GM18520 (cell line): ENCODE data around the gene VSTM2L.

Experiments used
- ATAC-seq: cut with Tn5 transposase; IDR thresholded peaks from one replicate; pipeline ENCODE4 v1.9.1; 2021; ENCODE audit not compliant: unreplicated experiment

Gene VSTM2L

GRCh38 chr20:37936041-37936440, 33.1 kb downstream of the VSTM2L start:
- no peak for ATAC-seq

DNA sequence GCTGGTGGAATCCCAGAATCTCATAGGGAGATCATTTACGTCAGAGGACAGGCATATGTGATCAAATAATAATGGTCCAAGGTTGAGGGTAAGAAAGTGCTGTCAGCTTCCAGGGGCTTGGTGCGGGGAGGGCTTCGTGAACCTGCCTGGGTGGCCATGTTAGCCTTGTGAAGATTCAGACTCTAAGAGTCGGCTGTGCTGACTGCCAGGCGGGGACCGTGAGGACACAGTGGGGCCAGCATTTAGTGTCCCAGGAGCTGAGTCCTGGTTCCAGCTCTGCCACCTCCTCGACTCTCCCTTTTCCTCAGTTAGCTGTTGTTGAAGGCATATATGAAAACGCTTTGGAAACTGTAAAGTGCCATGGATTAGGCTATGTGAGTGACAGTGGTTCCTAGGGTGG, 33.5 kb downstream of the VSTM2L start:
- ATAC-seq, result no peak

- no peak for ATAC-seq
Observed at GRCh38 chr20:37937686-37938085, 34.8 kb downstream of the VSTM2L start.

- no peak for ATAC-seq
Observed at GRCh38 chr20:37938181-37938750, 35.3 kb downstream of the VSTM2L start.

GRCh38 chr20:37938954-37939353, 36.0 kb downstream of the VSTM2L start:
- no peak for ATAC-seq

DNA sequence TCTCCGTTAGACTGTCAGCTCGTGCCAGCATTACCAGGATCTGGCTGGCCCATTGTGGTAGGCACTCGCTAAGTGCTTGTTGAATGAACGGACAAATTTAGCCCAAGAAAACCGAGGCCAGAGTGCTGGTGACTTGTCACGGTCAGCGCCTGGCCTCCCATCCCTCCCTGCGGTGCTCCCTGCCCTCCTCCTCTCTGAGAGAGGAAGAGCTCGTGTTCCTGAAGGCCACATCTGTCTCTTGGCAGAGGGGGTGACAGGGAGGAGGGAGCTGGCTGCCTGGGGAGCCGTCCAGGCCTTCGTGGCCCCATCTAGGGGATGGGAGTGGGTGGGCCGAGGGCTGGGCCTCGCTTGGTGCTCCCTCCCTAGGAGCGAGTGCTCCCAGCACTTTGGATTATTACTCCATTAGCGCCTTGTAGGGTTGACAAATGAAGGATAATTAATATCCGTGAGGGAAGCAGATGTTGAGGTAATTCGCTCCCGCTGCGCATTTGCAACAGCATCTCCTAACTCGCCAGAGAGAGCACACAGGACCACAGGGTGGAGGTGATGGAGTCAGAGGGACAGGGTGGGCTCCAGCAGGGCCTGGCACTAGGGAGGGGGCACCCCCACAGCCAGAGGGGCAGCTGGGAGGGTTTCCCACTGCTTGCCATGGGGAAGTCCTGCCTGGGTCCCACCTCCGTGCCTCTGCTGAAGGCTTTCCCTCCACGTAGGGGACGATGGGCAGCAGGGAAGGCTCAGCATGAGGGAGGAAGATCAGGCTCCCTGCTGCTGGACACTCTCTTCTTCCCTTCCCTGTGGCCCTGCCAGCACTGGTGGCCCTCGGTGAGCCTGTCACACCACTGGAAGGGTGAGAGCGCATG, 37.0 kb downstream of the VSTM2L start:
- ATAC-seq, result no peak

GRCh38 chr20:37940858-37941257, 37.9 kb downstream of the VSTM2L start:
- no peak for ATAC-seq

DNA sequence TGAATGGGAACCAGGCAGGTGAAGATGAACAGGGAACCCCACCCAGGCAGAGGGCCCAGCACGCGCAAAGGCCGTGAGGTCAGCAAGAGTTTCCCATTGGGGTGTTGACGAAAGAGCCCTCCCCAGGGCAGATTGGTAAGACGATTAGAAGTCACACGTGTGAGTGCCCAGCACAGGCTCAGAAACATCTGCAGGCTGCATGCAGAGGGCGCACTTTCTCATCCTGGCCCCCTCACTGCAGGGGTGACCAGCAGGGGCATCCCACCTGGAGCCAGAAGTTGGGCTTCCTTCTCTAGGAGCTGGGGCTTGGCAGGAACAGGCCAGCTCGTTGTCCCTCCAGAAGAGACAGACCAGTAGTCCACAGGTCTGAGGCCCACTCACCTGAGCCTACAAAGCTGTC, 38.4 kb downstream of the VSTM2L start:
- ATAC-seq, result no peak

DNA sequence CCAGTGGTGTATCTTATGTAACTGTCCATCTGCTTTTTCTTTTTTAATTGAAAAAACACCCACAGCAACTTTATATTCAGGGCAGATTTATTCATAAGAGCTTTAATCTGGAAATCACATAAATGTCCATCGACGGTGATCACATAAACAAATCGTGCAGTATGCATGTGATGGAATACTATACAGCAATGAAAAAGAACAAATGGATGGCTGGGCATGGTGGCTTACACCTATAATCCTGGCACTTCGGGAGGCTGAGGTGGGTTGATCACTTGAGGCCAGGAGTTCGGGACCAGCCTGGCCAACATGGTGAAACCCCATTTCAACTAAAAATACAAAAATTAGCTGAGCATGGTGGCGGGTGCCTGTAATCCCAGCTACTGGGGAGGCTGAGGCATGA, 39.1 kb downstream of the VSTM2L start:
- no peak for ATAC-seq

DNA sequence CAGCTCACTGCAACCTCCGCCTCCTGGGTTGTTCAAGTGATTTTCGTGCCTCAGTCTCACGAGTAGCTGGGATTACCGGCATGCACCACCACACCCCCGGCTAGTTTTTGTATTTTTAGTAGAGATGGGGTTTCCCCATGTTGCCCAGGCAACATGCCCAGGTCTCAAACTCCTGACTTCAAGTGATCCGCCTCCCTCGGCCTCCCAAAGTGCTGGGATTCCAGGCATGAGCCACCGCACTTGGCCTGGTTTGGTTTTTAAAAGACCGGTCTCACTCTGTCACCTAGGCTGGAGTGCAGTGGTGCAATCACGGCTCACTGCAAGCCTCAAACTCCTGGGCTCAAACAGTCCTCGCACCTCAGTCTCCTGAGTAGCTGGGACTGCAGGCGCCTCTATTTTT, 40.1 kb downstream of the VSTM2L start:
- no peak for ATAC-seq

GRCh38 chr20:37943501-37944455, 40.9 kb downstream of the VSTM2L start:
- no peak for ATAC-seq

- ATAC-seq, result no peak
Observed at GRCh38 chr20:37944456-37944981, 41.6 kb downstream of the VSTM2L start.

DNA sequence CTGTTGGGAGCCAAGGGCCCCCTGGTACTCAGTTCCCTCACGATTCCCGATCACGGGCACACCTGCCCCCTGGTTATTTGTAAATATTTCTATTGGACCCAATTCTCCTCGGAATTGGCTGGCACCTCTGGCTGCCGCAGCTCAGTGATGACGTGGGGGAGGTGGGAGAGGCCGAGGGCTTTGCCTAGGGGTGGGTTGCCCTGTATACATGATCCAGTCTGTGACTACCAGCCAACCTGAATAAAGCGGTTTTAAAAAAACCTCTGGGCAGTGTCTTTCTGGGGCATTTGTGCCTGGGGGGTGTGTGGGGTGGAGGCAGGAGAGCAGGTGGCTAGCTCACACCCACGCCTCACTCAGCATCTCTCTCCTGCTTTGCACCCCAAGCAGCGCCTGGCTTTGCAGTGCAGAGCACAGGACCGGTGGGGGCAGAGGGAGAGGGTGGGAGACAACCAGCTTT, 42.2 kb downstream of the VSTM2L start:
- ATAC-seq, result no peak

DNA sequence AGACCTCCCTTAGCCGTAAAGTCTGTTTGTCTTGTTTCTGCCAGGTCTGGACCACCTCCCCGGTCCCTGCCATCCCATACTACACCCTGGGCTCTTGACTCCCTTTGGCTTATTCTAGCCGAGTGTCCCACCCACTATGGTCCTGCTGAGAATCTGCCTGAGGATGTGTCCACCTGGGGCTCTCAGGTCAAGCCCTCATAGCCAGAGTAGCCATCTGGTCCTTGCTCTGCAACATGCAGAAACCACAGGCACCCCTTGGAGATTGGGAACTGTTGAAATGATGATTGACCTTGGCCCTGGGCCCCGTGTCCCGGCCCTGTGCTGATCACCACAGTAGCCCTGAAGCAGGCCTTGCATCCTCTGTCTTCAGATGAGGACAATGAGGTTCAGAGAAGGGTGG, 44.0 kb downstream of the VSTM2L start:
- ATAC-seq, result no peak

DNA sequence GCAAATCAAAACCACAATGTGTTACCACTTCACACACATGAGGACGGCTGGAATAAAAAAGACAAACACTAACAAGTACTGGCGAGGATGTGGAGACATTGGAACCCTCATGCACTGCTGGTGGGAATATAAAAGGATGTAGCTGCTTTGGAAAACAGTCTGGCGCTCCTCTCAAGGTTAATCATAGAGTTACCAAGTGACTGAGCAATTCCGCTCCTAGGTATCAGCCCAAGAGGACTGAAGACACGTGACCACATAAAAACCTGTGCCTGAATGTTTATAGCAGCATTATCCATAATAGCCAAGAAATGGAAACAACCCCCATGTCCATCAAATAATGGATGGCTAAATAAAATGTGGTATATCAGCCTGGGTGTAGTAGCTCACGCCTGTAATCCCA, 45.0 kb downstream of the VSTM2L start:
- no peak for ATAC-seq

DNA sequence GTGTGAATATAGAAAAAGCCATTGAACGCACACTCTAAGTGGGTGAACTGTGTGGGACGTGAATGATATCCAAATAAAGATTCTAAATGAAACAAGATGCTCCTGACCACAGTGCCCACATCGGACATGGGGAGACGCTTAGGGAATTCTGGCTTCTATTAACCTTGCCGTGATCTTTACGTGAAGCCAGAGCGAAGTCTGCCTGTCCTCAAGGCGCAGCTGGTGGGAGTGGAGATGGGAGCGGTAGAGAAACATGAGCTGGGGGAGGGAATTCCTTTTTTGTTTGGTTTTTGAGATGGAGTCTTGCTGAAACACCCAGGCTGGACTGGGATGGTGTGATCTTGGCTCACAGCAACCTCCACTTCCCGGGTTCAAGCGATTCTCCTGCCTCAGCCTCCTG, 46.0 kb downstream of the VSTM2L start:
- ATAC-seq, result no peak

DNA sequence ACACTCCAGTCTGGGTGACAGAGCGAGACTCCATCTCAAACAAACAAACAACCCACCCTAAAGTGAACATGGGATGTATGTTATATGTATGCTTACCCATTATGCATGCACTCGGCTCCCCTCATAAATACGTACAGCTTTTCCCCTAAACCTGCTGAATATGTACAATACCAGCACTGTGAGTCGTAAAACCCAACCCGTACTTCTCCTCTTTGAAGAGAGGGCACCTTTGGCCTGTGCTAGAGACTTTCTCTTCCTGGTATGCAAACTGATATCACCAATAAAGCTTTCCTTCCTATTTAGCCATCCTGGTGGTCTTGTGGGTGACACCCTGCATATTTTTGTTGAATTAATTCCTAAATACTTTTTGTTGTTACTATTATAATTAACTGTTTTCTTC, 51.3 kb downstream of the VSTM2L start:
- no peak for ATAC-seq

DNA sequence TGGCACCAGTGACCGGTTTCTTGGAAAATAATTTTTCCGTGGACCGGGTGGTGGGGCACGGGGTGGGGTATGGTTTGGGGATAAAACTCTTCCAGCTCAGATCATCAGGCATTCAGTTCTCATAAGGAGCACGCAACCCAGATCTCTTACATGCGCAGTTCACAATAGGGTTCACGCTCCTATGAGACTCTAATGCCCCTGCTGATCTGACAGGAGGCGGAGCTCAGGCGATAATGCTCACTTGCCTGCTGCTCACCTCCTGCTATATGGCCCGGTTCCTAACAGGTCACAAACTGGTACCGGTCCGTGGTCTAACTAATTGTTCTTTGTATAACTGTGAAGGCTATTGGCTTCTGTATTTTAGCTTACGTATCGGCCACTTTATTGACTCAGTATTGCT, 51.7 kb downstream of the VSTM2L start:
- ATAC-seq, result no peak

DNA sequence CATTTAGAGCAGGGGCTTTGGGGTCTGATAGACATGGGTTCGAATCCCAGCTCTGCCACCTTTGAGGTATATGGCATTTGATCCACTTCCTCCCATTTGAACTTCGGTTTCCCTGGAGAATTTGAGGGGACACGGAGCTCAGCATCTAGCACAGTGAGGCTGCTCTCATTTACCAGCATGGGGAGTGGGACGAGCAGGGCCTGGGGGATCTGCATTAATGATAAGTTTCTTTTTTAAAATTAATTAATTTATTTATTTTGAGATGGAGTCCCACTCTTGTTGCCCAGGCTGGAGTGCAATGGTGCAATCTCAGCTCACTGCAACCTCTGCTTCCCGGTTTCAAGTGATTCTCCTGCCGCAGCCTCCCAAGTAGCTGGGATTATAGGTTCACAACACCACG, 52.6 kb downstream of the VSTM2L start:
- ATAC-seq, result no peak

- ATAC-seq, result no peak
Observed at GRCh38 chr20:37956107-37956585, 53.2 kb downstream of the VSTM2L start.

- ATAC-seq, result no peak
Observed at GRCh38 chr20:37958856-37959520, 56.1 kb downstream of the VSTM2L start.
